ENCODE data around the gene GH1.

- no peak for TF ChIP-seq POLR2A (IDR thresholded peaks at IDR 0.05; ENCODE audit: low read depth, low read length)
- no peak for TF ChIP-seq POLR2AphosphoS5 (IDR thresholded peaks at IDR 0.05; ENCODE audit: low read depth, low read length)
- TF ChIP-seq TAF1 (IDR thresholded peaks at IDR 0.05; ENCODE audit: borderline replicate concordance, low read depth, low read length) = no peak
These were observed 18.7 kb upstream of the GH1 start for GRCh38 chr17:63937319-63937718.
